ENCODE results near the gene DOCK2.
"Not testable (repeated sequence)": the region's sequence is repeated elsewhere in the genome, so short reads cannot be mapped to it uniquely, and the experiment has no call there.

Gene DOCK2

DNA sequence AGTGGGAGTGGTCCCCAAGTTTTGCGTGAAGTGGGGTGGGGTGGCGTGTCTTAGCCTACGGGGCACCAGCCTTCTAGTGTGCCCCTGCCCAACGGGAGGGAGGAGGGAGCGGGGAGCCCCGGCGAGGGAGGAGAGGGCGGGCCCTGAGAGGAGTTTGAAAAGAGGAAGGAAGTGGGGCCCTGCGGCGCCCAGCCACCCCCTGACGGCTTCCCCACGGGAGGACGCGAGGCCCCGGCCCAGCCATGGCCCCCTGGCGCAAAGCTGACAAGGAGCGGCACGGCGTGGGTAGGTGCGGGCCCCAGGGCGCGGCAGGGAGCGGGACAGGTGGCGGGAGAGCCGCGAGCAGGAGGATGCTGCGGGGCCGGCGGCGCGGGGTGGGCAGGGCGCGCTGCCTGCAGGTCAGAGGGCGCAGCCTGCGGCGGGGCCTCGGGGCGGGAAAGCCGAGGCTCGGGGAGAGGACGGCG lies at the start of gene DOCK2:
Gene DOCK2 (plus strand): TSS at position 191 of the 464 bp plus-strand sequence. CDS start 52 bp downstream, at position 243.
- peak; percentile 35 for DNase-seq (ENCODE audit: low spot score)

DNA sequence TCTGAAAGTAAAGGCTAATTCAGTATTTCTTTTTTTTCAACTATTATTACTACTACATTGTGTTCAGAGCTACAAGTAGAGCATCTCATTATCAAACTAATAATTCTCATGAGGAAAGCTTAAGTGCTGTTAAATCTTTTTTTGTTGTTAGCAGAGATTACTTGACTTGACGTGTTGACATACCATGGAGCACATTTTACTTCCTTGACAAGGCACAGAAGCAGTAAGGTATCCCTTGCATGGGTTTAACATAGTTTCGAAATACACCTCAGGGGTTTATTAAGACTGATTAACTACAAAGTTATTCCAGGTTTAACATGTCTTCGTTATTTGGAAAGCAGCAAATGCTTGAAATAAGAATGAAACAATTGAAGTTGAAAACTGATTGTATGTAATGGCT lies 46.5 kb upstream of the DOCK2 start:
- no peak for DNase-seq (ENCODE audit: low spot score)

DNA sequence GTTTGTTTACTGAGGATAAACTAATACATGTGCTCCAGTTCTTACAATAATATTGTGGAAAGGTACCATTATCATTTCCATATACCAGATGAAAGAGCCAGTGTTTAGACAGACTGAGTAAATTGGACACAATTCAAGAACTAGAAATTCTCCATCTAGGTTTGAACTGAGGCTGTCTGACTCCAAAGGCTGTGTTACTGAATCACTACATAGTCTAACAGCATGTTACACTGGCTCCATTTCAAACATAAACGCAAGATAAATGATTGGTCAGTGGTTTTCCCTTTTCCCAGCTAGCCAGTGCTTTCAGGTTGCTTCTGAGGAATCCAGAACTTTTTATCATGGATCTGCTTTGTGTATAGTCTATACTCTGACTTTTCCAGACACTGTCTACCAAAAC lies 45.4 kb upstream of the DOCK2 start:
- DNase-seq (ENCODE audit: low spot score): no peak

DNA sequence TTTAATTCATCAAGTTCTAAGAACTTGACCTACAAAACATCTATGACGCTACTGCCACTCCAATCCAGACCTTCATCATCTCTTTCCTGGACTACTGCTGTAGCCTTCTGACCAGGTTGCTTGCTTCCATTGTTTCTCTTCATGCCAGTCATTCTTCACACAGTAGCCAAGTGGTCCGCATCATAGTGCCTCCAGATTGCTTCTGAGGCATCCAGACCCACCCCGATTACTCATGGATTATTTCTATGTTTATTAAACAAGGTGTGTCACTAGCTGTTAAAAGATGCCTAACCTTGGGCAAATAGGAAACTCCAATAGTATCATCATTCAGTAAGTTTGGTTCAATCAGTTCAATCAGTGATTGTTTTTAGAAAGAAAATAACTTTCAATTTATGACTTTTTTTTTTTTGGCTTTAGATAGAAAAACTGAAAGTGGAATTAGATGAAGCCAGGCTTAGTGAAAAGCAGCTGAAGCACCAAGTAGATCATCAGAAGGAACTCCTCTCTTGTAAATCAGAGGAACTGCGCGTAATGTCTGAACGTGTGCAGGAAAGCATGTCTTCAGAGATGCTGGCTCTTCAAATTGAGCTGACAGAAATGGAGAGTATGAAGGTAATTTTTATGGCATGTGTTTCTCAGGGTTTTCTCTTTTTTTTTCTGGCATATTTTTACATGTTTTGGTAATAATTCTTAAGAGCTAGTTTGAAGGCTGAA lies 44.0 kb upstream of the DOCK2 start:
- DNase-seq (ENCODE audit: low spot score): no peak

DNA sequence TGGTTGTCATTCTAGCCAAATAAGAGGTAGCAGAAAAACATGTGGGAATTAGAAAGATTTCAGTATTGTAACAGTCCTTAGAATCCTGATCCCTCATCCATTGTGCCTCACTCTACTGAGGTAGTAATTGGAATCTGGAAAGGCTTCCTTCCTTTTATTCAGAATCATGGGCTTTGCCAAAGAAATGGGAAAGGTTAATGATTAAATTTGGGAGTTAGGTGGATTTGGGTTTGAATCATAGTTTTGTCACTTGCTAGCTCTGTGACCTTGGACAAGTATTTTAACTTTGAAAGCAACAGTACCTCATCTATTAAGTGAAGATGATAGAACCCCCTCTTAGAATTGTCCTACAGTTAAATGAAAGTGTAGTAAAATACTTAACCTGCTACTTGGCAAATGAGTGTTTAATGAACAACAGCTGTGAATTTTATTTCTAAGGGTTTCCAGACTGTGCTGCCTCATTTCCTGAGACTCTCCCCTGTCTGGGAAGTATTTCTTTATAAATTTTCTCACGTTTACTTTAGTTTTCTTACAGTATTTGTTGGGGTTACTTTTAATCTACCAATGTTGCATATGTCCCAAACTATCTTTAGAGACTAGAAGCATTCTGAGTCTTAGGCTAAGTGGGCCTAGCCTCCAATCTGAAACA lies 41.8 kb upstream of the DOCK2 start:
- no peak for DNase-seq (ENCODE audit: low spot score)

DNA sequence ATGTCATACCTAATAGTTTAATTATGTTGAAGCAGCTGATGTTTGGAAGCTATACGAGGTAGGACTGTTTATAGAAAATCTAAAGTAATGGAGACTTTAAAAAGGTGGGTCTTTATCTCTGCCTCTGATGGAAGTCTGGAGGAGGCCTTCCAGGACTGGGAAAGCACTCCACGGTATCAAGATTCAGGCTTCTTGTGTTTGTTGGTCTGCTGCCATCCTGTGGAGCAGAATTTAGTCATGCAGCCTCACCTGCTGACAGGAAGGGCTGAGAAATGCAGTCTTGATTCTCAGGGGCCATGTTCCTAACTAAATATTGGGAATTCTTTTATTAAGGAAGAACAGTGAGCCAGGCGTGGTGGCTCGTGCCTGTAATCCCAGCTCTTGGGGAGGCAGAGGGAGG lies 37.6 kb upstream of the DOCK2 start:
- no peak for DNase-seq (ENCODE audit: low spot score)

DNA sequence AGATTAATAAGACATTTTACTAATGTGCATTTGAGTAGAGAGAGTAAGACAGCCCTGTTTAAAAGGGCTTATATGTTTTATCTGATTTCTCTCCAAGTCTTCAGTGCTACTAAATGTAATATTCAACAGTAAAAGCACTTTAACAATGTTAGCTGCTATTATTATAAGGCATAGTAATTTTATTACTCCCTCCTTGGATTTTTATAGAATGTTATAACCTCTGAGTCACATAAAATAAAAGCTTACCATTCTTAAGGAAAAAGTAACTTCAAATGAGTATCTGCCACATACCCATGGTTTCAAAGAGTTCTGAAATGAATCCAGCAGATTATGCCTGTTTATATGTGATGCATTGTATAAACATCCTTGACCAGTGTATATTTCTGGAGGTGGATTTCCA lies 34.5 kb upstream of the DOCK2 start:
- no peak for DNase-seq (ENCODE audit: low spot score)

DNA sequence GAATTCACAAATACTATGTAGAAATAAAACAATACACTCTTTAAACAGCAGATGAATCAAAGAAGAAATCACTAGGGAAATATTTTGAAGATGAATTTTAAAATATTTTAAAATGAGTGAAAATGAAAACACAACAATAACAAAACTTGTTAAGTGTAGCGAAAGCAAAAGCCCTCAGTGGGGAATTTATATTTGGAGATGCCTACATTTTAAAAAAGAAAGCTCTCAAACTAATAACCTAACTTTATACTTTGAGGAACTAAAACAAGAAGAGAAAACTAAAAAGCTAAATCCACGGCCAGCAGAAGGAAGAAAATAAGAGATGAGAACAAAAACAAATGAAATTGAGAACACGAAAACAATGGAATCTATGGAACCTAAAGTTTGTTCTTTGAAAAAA lies 30.8 kb upstream of the DOCK2 start:
- DNase-seq (ENCODE audit: low spot score): no peak

DNA sequence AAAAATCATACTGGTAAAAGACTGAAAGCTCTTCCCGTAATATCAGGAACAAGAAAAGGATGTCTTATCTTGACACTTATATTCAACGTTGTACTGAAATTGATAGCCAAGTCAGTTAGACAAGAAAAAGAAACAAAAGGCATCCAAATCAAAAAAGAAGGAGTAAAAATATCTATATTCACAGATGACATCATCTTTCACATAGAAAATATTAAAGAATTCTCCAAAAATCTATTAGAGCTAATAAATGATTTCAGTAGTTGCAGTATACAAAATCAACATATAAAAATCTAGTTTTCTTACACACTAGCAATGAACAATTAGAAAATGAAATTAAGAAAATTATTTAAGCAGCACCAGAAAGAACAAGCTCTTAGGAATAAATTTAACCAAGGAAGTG lies 29.2 kb upstream of the DOCK2 start:
- no peak for DNase-seq (ENCODE audit: low spot score)

DNA sequence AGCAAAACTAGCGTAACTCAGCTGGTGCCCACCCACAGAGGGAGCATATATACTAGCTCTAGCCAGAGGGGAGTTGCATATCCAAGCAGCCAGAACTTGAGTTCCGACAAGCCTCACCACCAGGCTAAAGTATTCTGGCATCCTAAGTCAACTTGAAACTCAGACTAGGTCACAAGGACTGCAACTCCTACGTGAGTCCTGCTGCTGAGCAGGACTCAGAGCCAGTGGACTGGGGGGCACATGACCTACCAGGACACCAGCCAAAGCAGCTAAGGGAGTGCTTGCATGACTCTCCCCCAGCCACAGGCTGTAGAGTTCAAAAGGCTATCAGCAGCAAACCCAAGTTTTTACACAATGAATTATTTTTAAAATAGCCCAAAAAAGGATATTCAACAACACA lies 27.4 kb upstream of the DOCK2 start:
- no peak for DNase-seq (ENCODE audit: low spot score)

DNA sequence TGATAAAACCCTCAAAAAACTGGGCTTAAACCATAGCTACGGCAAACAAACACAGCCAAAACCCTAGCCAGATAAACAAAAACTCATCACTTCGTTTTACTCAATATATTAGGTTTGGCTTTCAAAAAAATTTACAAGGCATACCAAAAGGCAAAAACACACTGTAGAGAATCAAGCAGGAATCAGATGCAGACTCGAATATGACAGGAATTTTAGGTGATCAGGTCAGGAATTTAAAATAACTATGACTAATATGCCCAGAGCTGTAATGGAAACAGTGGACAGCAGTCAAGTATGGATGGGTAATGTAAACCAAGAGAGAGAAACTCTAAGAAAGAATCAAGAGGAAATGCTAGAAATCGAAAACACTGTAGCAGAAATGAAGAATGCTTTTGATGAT lies 26.5 kb upstream of the DOCK2 start:
- DNase-seq (ENCODE audit: low spot score): no peak

DNA sequence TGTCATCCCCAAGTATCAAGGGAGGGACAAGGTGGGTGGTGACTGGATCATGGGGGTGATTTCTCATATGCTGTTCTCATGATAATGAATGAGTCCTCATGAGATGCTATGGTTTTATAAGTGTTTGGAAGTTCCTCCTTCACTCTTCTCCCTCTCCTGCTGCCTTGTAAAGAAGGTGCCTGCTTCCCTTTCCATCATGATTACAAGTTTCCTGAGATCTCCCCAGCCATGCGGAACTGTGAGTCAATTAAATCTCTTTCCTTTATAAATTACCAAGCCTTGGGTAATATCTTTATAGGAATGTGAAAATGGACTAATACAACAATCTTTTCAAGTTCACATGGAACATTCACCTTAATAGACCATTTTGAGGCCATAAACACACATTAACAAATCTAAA lies 21.5 kb upstream of the DOCK2 start:
- no peak for DNase-seq (ENCODE audit: low spot score)

DNA sequence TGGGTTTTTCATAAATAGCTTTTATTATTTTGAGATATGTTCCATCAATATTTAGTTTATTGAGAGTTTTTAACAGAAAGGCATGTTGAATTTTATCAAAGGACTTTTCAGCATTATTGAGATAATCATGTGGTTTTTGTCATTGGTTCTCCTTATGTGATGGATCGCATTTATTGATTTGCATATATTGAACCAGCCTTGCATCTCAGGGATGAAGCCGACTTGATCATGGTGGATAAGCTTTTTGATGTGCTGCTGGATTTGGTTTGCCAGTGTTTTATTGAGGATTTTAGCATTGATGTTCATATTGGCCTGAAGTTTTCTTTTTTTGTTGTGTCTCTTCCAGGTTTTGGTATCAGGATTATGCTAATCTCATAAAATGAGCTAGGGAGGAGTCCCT lies 12.8 kb upstream of the DOCK2 start:
- not testable (repeated sequence) for DNase-seq (ENCODE audit: low spot score)

DNA sequence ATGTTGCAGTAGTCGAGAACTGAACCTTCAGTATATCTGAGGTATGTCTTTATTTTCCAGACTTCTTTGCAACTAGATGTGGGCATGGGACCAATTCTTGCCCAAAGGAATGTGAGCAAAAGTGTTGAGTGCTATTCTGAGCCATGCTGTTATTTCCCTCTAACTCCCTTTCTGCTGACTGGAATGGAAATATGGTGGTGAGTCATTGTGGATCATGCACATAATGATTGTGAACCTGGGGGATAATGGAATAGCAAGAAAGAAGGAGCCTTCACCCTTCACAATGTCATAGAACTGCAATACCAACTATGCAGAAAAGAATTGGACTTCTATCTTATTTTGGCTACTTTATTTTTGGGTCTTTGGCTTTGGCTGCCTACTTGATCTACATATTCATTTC lies 10.3 kb upstream of the DOCK2 start:
- no peak for DNase-seq (ENCODE audit: low spot score)

DNA sequence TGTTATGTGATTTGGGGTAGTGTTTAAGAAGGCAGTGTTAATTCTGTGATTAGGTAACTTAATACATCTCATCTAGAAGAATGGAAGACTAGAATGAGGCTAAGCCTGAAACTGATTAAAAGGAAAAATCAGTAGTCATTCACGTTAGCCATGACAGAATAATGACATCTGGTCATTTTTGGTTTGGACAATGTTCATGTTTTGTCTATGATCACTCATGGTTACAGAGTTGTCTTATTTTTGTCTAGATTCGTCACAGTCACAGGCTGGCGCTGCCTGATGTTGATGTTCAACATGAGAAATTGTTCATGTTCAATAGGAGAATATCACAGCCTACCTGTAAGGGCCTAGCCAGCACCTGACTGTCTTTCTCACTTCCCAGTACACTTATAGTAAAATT lies 9.5 kb upstream of the DOCK2 start:
- no peak for DNase-seq (ENCODE audit: low spot score)

DNA sequence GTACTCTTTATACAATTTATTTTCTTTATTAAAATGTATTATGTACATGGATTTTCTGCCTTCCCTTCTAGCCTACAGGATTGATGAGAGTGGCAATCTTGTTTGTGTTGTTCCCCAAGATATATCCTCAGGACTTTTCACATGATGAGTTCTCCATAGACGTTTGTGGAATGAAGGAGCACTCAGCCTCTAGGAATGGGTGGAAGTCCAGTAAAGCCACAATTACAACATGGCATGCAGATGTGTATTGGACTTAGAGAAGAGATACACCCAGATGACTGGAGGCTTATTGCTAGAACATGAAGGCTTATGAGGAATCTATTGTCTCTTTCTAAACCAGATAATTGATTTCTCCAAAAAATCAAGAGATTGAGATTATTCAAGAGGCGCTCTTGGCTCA lies 8.2 kb upstream of the DOCK2 start:
- DNase-seq (ENCODE audit: low spot score): no peak

DNA sequence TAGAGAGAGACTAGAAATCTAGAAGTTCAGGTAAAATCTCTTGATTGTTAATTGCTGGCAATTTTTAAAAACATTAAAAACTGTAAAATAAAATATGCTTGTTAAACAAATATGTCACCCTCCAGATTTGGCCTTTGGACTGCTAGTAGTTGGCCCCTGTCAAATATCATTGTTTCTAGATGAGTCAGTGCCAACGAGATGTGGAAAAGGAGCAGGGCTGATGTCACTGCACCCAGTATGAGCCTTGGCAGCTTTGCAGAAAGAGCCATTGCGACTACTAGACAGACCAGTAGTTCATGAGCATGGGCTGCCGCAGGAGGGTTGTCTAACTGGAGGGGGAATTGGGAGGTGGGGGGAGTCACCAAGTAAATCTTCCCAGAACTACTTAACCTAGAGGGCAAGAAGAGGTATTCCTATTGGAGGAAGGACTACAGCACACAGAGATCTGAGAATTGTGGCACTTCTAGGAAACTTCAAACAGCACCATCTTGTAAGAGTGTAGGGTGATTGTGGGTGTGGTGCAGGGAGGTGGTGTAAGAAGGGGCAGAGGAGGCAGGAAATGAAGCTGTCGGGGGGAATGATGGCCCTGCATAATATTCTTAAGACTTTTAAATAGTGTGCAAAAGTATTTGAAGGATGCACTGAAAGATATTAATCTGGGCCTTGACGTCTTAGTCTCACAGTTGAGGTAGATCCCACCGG lies 7.1 kb upstream of the DOCK2 start:
- no peak for DNase-seq (ENCODE audit: low spot score)

DNA sequence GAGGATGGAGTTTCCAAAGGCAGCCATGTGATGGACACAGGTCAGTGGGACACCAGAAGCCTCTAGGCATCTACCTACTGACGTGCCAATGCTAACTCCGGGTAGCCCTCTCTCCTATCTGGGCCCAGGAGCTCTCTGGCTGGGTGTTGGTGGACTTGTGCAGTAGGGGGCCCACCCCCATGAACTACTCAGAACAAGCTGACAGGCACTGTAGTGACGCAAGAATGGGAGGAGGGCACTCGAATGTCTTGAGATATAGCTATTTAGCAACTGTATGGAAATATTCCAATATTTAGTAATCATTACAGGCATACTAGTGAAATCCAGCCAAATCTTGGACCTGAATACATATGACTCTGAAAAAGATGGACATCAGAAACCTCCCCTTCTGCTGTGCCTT lies 5.7 kb upstream of the DOCK2 start:
- DNase-seq (ENCODE audit: low spot score): no peak

DNA sequence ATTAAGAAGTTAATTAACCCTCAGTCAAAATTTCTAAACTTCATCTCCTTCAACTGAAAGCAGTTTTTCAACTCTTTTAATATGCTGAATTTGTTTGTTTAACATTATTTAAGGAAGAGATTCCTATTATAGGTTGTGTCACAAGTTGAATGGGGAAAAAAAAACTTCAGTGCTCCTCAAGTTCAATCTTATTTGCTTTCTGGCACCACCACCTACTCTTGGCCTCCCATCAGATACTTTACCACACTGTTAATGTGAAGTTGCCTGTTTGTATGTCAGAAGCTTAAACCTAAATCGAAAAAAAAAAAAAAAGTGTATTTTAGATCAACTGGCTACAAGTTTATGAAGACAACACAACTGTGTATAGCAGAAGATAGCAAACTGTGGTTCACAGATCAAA lies 4.1 kb upstream of the DOCK2 start:
- no peak for DNase-seq (ENCODE audit: low spot score)

DNA sequence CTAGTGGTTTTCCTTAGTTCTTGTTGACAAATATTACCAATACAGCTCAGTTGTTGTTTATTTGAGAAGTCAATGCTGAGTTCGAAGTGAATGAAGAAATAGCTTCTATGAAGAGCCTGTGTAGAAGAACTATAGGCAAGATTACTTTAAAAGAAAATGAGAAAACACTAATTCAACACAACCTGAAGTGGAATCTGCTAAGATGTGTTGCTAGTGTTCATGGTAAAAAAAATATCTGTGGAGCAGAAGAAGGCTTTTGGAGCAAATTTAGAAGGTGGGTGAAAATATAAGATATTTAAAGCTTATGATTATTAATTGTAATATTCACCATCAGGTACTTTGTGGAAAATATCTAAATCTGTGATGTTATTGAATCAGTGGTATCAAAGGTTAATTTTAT lies 2.5 kb upstream of the DOCK2 start:
- no peak for DNase-seq (ENCODE audit: low spot score)

DNA sequence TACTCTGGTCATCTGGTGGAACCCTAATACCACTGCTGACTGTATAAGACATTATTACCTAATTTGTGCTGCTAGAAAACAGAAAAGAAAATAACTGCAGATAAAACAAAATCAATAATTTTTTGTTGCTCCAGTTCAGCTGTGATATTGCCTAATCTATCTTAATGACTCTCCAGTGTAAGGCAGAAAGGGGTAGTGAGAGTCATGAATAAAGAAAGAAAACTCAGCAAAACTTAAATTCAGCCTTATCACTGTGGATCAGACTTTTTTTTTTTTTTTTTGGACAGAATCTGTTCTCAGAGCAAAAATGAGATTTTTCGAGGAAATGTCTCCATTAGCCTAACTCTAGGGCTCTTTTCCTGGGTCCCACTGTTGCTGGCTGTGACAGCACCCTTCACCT lies 1.1 kb upstream of the DOCK2 start:
- DNase-seq (ENCODE audit: low spot score): no peak

DNA sequence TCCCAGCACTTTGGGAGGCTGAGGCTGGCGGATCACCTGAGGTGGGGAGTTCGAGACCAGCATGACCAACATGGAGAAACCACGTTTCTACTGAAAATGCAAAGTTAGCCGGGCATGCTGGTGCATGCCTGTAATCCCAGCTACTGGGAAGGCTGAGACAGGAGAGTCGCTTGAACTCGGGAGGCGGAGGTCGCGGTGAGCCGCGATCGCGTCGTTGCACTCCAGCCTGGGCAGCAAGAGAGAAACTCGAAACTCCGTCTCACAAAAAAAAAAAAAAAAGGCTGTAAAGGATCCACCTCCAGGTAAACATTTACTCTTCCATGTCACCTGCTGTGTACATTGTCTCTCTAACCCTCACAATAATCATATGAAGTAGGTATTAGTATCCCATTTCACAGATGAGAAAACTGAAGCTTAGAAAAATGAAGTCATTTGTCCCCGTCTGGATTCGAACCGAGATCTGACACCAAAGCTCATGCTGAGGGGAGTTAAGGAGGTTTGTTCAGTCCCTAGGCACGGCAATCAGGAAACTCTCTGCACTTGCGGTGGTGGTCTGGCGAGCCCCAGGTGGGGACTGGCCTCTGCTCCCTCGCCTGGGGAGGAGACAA lies 494 bp upstream of the DOCK2 start:
- DNase-seq (ENCODE audit: low spot score): no peak

DNA sequence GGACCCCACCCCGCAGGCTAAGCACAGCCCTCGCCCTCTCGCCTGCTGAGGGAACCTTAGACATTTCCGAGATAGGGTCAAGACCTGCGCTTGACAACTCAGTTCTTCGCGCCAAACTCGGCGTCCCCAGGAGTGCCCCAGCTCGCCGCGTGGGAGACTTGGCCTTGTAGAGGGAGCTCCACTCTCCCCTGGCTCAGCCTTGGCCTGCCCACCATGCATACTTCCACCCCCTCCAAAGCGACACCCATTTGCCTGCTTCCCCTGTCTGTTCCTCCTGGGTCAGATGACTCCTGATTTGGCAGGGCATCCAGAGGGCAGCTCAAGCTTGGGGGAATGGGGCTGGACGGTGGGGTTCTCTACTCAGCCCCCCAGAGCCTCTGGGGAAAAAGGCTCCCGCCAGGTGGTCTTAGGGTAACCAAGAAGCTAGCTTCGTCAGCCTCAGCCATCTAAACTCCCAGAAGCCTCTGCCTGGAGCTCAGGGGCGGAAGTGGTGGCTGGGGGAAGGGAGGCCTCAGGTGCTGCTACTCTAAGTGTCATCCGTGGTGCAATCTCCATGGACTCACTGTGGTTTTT lies 560 bp downstream of the DOCK2 start:
- peak; percentile 24 for DNase-seq (ENCODE audit: low spot score)
